Liver (tissue), 9 donors: ENCODE results near the gene FLNB. TPM values are rescaled to one million over a fixed set of nuclear protein-coding genes. Genes with fewer than 3 reads are reported as not detected.

Experiments used
- DNase-seq: peaks from one replicate; pipeline ENCODE4 v3.0.0-alpha.2; 2017; ENCODE audit warnings: low spot score
- H3K27ac ChIP-seq, 2 donors: one replicate each; pipeline ENCODE4 v1.7.0; 2013; ENCODE audit warnings: inconsistent platforms in 2 of 2, low read length in 2 of 2, control low read depth in 1 of 2, low read depth in 1 of 2, mild to moderate bottlenecking in 1 of 2
- H3K27me3 ChIP-seq, 4 donors: one replicate each; pipeline versions ENCODE4 v1.6.1 to v1.7.0; 2013; ENCODE audit warnings: low read length in 3 of 4, inconsistent platforms in 1 of 4, mild to moderate bottlenecking in 1 of 4, moderate library complexity in 1 of 4; ENCODE audit not compliant: control insufficient read depth in 4 of 4, insufficient read depth in 4 of 4
- H3K36me3 ChIP-seq, 4 donors: one replicate each; pipeline versions ENCODE4 v1.6.1 to v1.7.0; 2013; ENCODE audit warnings: low read length in 3 of 4, mild to moderate bottlenecking in 3 of 4, low read depth in 1 of 4, moderate library complexity in 1 of 4; ENCODE audit not compliant: control insufficient read depth in 4 of 4, insufficient read depth in 3 of 4
- H3K4me1 ChIP-seq, 4 donors: one replicate each; pipeline versions ENCODE4 v1.6.1 to v1.7.0; 2013; ENCODE audit warnings: low read length in 3 of 4, mild to moderate bottlenecking in 3 of 4, moderate library complexity in 1 of 4; ENCODE audit not compliant: control insufficient read depth in 4 of 4, insufficient read depth in 4 of 4
- H3K4me3 ChIP-seq, 3 donors: one replicate each; pipeline versions ENCODE4 v1.6.1 to v1.7.0; 2013; ENCODE audit warnings: low read length in 3 of 3, control low read depth in 1 of 3, low read depth in 1 of 3, mild to moderate bottlenecking in 1 of 3
- H3K9ac ChIP-seq, 2 donors: one replicate each; pipeline ENCODE4 v1.7.0; 2013; ENCODE audit warnings: low read length in 2 of 2, mild to moderate bottlenecking in 2 of 2, moderate library complexity in 2 of 2, control low read depth in 1 of 2, low read depth in 1 of 2
- H3K9me3 ChIP-seq, 4 donors: one replicate each; pipeline versions ENCODE4 v1.6.1 to v1.7.0; 2013; ENCODE audit warnings: low read length in 3 of 4; ENCODE audit not compliant: control insufficient read depth in 4 of 4
- ATF3 ChIP-seq: IDR thresholded peaks from 2 replicates; pipeline ENCODE4 v1.6.1; 2016; ENCODE audit warnings: antibody characterized with exemption
- EGR1 ChIP-seq, 2 donors: IDR thresholded peaks; 2 replicates each; pipeline ENCODE4 v1.6.1; 2016 to 2018; ENCODE audit warnings: antibody characterized with exemption in 2 of 2, low read depth in 2 of 2
- FOXA1 ChIP-seq: IDR thresholded peaks from 2 replicates; pipeline ENCODE4 v1.6.1; 2016; ENCODE audit warnings: antibody characterized with exemption
- GABPA ChIP-seq, 2 donors: IDR thresholded peaks in 1 of 2; conservative IDR thresholded peaks in 1 of 2; 2 replicates each; pipeline ENCODE4 v1.6.1; 2016; ENCODE audit warnings: antibody characterized with exemption in 2 of 2, mild to moderate bottlenecking in 1 of 2, moderate library complexity in 1 of 2
- HNF4A ChIP-seq, 2 donors: conservative IDR thresholded peaks; 2 replicates each; pipeline ENCODE4 v1.6.1; 2016; ENCODE audit warnings: antibody characterized with exemption in 2 of 2, mild to moderate bottlenecking in 2 of 2
- HNF4G ChIP-seq: IDR thresholded peaks from 2 replicates; pipeline ENCODE4 v1.6.1; 2016; ENCODE audit warnings: antibody characterized with exemption
- JUND ChIP-seq, 2 donors: IDR thresholded peaks; 2 replicates each; pipeline ENCODE4 v1.6.1; 2016; ENCODE audit warnings: antibody characterized with exemption in 2 of 2
- RAD21 ChIP-seq, 2 donors: IDR thresholded peaks; 2 replicates each; pipeline ENCODE4 v1.6.1; 2016; ENCODE audit warnings: antibody characterized with exemption in 2 of 2, mild to moderate bottlenecking in 2 of 2
- RXRA ChIP-seq, 2 donors: IDR thresholded peaks; 2 replicates each; pipeline ENCODE4 v1.6.1; 2017 to 2018; ENCODE audit warnings: antibody characterized with exemption in 2 of 2, mild to moderate bottlenecking in 1 of 2
- SP1 ChIP-seq: IDR thresholded peaks from 2 replicates; pipeline ENCODE4 v1.6.1; 2018; ENCODE audit warnings: antibody characterized with exemption, mild to moderate bottlenecking
- YY1 ChIP-seq: IDR thresholded peaks from 2 replicates; pipeline ENCODE4 v1.6.1; 2016; ENCODE audit warnings: antibody characterized with exemption, mild to moderate bottlenecking
- ZBTB33 ChIP-seq: IDR thresholded peaks from 2 replicates; pipeline ENCODE4 v1.6.1; 2016; ENCODE audit warnings: antibody characterized with exemption
- WGBS: extraction: QIAGEN DNeasy Blood & Tissue Kit; methylation state at CpG from one replicate; pipeline ENCODE4 v1.1.7; 2013; 5-methylcytosine and 5-hydroxymethylcytosine counted together
- polyA plus RNA-seq, 2 donors: library from polyadenylated mRNA; stranded (reverse) in 1 of 2; unstranded in 1 of 2; fragments of 200-250 nt in 1 of 2; fragments of >200 nt in 1 of 2; fragmentation: Nextera tagmentation in 1 of 2; extraction: Ambion mirVana in 1 of 2; gene quantifications; one replicate each; pipeline versions ENCODE4 v1.2.1 to v1.2.3, GENCODE V29; 2013 to 2015
- total RNA-seq, 2 donors: library from RNA; depleted of rRNA; stranded (reverse); fragments of >200 nt; gene quantifications; one replicate each; pipeline ENCODE4 v1.2.3, GENCODE V29; 2014
- TF ChIP-seq, protein P1 (sequence below): IDR thresholded peaks from 2 replicates; pipeline ENCODE4 v1.6.1; 2016; ENCODE audit warnings: antibody characterized with exemption
- TF ChIP-seq, protein P2 (sequence below): IDR thresholded peaks from 2 replicates; pipeline ENCODE4 v1.6.1; 2016; ENCODE audit warnings: antibody characterized with exemption, mild to moderate bottlenecking
- TF ChIP-seq, protein P3 (sequence below): fragments of 150-350 bp; IDR thresholded peaks from 2 replicates; pipeline ENCODE4 v1.5.1; 2017; ENCODE audit warnings: improper control_type of control experiment, low read depth, low read length; ENCODE audit not compliant: missing input control
- donor health status: healthy.
- donor health status: healthy.
- donor health status: healthy.
- donor health status: healthy.
- donor health status: healthy.

The FLNB gene
- total and polyA plus RNA-seq, 4 donors = 22.9 to 124 (median 44.3) TPM

DNA sequence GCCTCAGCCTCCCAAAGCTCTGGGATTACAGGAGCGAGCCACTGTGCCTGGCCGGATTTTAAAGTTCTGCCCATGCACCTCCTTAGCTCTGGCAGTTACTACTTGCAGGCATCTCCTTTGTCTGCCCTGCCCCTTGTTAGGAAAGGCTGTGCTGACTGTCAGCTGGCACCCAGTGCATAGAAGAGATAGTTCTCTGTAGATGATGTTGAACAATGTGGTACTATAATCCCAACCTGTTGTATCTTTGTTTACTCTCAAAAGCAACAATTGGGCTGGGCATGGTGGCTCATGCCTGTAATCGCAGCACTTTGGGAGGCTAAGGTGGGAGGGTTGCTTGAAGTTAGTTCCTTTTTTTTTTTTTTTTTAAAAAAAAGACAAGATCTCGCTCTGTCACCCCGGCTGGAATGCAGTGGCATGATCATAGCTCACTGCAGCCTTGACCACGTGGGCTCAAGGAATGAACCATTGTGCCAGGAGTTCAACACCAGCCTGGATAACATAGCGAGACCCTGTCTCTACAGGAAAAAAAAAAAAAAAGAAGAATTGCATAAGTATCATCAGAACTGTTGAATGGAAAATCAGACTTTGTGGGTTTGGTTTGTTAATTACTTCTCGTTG lies 30.6 kb downstream of the FLNB start (continued):
- TF ChIP-seq ATF3 = no peak
- TF ChIP-seq RAD21 (IDR thresholded peaks at IDR 0.05) = no peak
- TF ChIP-seq, protein P1, sequence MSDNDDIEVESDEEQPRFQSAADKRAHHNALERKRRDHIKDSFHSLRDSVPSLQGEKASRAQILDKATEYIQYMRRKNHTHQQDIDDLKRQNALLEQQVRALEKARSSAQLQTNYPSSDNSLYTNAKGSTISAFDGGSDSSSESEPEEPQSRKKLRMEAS = no peak
- no peak for TF ChIP-seq RXRA (IDR thresholded peaks at IDR 0.05)

DNA sequence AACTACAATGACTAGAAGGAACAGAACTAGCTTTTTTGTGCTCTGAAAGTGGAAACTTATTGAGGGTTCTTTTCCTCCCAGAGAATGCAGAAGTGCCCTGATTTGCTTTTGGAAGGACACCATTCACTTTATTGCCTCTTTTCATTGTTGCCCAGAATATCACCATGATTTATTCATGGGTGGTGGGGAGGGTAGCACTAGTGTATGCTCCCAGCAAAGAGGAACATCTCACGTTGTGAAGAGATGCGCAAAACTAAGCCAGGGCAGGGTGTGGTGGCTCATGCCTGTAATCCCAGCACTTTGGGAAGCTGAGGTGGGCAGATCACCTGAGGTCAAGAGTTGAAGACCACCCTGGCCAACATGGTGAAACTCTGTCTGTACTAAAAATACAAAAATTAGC lies 31.4 kb downstream of the FLNB start:
- no peaks in the 10 kb centered on the region for H3K36me3 ChIP-seq
- no peak overlapping the region for H3K9ac ChIP-seq
- TF ChIP-seq SP1 = no peak
- TF ChIP-seq EGR1 (IDR thresholded peaks at IDR 0.05; ENCODE audit: low read depth in 2 of 2) = no peak
- DNase-seq = no peak
- no peaks in the 10 kb centered on the region for H3K9me3 ChIP-seq
- 69% methylated on average over 2 of the region's 2 CpGs for WGBS
- H3K4me3 ChIP-seq = no peak overlapping the region
- H3K27me3 ChIP-seq = no peaks in the 10 kb centered on the region
- peaks cover 12 to 66% (median 50%) of the 10 kb centered on the region in 4 donors for H3K4me1 ChIP-seq
- peak overlapping the region; percentile 86 to 89 for H3K27ac ChIP-seq

- 48% methylated on average over 5 of the region's 5 CpGs for WGBS
- H3K4me1 ChIP-seq = peaks cover 12 to 59% (median 47%) of the 10 kb centered on the region in 4 donors
- H3K9ac ChIP-seq = peak overlapping the region; percentile 3 to 18
These were observed 33.1 kb downstream of the FLNB start for GRCh38 chr3:58041182-58041825.

GRCh38 chr3:58041826-58042324 lies 33.7 kb downstream of the FLNB start:
- Histone ChIP-seq H3K27me3 (no peaks in the 10 kb centered on the region), H3K27ac (peak overlapping the region; percentile 86 to 89), H3K9ac (peak overlapping the region in 1 of 2 donors; percentile 18), H3K9me3 (no peaks in the 10 kb centered on the region), H3K4me1 (peaks cover 12 to 59% (median 47%) of the 10 kb centered on the region in 4 donors), H3K36me3 (no peaks in the 10 kb centered on the region), H3K4me3 (no peak overlapping the region)
- no peak for DNase-seq
- WGBS = 63% methylated on average over 2 of the region's 2 CpGs
- TF ChIP-seq, protein P1 = no peak
- TF ChIP-seq JUND (IDR thresholded peaks at IDR 0.05) (no peak), HNF4A (conservative IDR thresholded peaks at IDR 0.05) (peak; percentile 32 to 62), ZBTB33 (no peak), ATF3 (no peak), FOXA1 (no peak), YY1 (no peak), EGR1 (IDR thresholded peaks at IDR 0.05; ENCODE audit: low read depth in 2 of 2) (no peak), GABPA (IDR thresholded peaks at IDR 0.05 in 1 of 2, conservative IDR thresholded peaks at IDR 0.05 in 1 of 2) (no peak), HNF4G (no peak)
- TF ChIP-seq, protein P2, sequence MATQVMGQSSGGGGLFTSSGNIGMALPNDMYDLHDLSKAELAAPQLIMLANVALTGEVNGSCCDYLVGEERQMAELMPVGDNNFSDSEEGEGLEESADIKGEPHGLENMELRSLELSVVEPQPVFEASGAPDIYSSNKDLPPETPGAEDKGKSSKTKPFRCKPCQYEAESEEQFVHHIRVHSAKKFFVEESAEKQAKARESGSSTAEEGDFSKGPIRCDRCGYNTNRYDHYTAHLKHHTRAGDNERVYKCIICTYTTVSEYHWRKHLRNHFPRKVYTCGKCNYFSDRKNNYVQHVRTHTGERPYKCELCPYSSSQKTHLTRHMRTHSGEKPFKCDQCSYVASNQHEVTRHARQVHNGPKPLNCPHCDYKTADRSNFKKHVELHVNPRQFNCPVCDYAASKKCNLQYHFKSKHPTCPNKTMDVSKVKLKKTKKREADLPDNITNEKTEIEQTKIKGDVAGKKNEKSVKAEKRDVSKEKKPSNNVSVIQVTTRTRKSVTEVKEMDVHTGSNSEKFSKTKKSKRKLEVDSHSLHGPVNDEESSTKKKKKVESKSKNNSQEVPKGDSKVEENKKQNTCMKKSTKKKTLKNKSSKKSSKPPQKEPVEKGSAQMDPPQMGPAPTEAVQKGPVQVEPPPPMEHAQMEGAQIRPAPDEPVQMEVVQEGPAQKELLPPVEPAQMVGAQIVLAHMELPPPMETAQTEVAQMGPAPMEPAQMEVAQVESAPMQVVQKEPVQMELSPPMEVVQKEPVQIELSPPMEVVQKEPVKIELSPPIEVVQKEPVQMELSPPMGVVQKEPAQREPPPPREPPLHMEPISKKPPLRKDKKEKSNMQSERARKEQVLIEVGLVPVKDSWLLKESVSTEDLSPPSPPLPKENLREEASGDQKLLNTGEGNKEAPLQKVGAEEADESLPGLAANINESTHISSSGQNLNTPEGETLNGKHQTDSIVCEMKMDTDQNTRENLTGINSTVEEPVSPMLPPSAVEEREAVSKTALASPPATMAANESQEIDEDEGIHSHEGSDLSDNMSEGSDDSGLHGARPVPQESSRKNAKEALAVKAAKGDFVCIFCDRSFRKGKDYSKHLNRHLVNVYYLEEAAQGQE = no peak
- TF ChIP-seq, protein P3, sequence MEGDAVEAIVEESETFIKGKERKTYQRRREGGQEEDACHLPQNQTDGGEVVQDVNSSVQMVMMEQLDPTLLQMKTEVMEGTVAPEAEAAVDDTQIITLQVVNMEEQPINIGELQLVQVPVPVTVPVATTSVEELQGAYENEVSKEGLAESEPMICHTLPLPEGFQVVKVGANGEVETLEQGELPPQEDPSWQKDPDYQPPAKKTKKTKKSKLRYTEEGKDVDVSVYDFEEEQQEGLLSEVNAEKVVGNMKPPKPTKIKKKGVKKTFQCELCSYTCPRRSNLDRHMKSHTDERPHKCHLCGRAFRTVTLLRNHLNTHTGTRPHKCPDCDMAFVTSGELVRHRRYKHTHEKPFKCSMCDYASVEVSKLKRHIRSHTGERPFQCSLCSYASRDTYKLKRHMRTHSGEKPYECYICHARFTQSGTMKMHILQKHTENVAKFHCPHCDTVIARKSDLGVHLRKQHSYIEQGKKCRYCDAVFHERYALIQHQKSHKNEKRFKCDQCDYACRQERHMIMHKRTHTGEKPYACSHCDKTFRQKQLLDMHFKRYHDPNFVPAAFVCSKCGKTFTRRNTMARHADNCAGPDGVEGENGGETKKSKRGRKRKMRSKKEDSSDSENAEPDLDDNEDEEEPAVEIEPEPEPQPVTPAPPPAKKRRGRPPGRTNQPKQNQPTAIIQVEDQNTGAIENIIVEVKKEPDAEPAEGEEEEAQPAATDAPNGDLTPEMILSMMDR = no peak

More at GRCh38 chr3:58041182-58041825, 33.1 kb downstream of the FLNB start:
- Histone ChIP-seq H3K27me3 (no peaks in the 10 kb centered on the region), H3K9me3 (no peaks in the 10 kb centered on the region), H3K36me3 (no peaks in the 10 kb centered on the region), H3K4me3 (no peak overlapping the region), H3K27ac (peak overlapping the region; percentile 86 to 89)
- no peak for DNase-seq
- TF ChIP-seq RAD21 (IDR thresholded peaks at IDR 0.05) = no peak
- TF ChIP-seq FOXA1 = no peak
- no peak for TF ChIP-seq SP1
- peak in 1 of 2 donors; percentile 4 for TF ChIP-seq RXRA (IDR thresholded peaks at IDR 0.05)
